Effector memory CD4-positive, alpha-beta T cell (primary cell): ENCODE results near the gene ANKRD53.

Source experiments
- DNase-seq, 3 donors: peaks; one replicate each; pipeline ENCODE4 v3.0.0-alpha.2; 2020
- H3K27ac ChIP-seq: 2 replicates; pipeline ENCODE4 v1.7.0; 2013; ENCODE audit warnings: mild to moderate bottlenecking, low read length, moderate library complexity; ENCODE audit not compliant: insufficient read depth, poor library complexity, severe bottlenecking
- H3K27me3 ChIP-seq: replicated peaks from 2 replicates; pipeline ENCODE4 v1.7.0; 2013; ENCODE audit warnings: mild to moderate bottlenecking, low read length; ENCODE audit not compliant: insufficient read depth, control insufficient read depth, poor library complexity, severe bottlenecking
- H3K36me3 ChIP-seq: 2 replicates; pipeline ENCODE4 v1.7.0; 2013; ENCODE audit warnings: mild to moderate bottlenecking, low read length, moderate library complexity; ENCODE audit not compliant: control insufficient read depth, insufficient read depth
- H3K4me1 ChIP-seq: 2 replicates; pipeline ENCODE4 v1.7.0; 2013; ENCODE audit warnings: low read length, mild to moderate bottlenecking; ENCODE audit not compliant: control insufficient read depth, insufficient read depth, poor library complexity, severe bottlenecking
- H3K4me3 ChIP-seq: 2 replicates; pipeline ENCODE4 v1.7.0; 2013; ENCODE audit warnings: low read length, low read depth, mild to moderate bottlenecking; ENCODE audit not compliant: insufficient read depth, poor library complexity, severe bottlenecking
- H3K9me3 ChIP-seq: 2 replicates; pipeline ENCODE4 v1.7.0; 2013; ENCODE audit warnings: mild to moderate bottlenecking, low read length, moderate library complexity; ENCODE audit not compliant: control insufficient read depth

ANKRD53 gene

DNA sequence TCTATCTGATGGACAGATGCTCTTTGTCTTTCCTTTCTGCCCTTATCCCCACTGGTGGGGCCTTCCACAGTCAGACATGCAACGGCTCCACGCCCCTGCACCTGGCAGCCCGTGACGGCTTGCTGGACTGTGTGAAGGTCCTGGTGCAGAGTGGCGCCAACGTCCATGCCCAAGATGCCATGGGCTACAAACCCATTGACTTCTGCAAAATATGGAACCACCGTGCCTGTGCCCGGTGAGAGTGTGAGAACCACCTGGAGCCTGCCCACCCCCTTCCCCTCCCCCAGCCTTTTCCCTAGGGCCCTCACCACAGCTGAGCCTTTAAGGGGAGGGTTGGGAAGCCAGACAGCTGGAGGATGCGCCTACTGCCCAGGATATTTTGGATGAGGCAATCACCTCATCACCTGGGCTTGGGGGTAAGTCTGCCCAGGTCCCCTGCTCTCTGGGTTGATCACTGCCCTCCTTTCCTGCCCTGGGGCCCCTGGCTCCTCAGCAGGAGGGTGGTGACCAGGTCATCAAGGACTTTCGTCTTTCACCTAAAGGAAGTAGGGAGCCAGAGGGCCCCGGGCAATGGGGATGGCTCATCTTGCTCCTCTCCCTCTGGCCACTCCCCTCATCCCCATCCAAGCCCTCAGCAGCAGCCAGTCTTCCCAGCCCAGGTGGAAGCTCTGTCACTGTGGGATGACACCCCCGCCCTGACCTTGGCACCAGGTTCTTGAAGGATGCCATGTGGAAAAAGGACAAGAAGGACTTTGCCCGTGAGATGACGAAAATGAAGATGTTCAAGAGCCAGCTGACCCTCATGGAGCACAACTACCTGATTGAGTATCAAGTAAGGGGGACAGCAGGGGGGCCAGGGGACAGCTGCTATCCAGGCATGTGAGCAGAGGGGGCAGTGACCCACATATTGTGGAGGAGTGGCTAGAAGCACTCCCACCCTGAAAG is 3.7 kb downstream of the ANKRD53 start:
- H3K4me1 ChIP-seq, result peaks cover 22% of the 10 kb centered on the region
- no peak for DNase-seq
- H3K4me3 ChIP-seq, result no peak overlapping the region
- peaks cover 10% of the 10 kb centered on the region for H3K36me3 ChIP-seq
- H3K9me3 ChIP-seq, result no peaks in the 10 kb centered on the region
- no peaks in the 10 kb centered on the region for H3K27me3 ChIP-seq
- H3K27ac ChIP-seq, result no peak overlapping the region

DNA sequence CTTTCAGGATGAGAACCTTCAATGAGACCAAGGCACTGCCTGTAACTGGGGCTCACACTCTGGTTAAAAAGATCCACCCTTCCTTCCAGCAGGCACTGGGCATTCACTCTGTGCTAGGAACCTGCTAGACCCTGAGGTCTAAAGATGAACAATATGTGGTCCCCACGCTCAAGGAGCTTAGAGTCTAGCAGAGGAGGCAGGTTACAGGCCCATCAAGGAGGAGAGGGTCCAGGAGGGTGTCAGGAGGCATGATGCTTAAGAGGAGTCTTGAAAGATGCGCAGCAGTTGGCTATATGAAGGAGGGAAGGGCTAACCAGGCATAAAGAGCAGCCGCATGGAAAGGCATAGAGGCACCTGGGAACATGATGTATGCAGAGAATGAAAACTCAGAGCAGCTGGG is 4.5 kb downstream of the ANKRD53 start:
- no peaks in the 10 kb centered on the region for H3K9me3 ChIP-seq
- DNase-seq, result no peak
- no peak overlapping the region for H3K27ac ChIP-seq
- peaks cover 17% of the 10 kb centered on the region for H3K36me3 ChIP-seq
- H3K27me3 ChIP-seq, result no peaks in the 10 kb centered on the region
- no peak overlapping the region for H3K4me3 ChIP-seq
- H3K4me1 ChIP-seq, result peaks cover 16% of the 10 kb centered on the region

DNA sequence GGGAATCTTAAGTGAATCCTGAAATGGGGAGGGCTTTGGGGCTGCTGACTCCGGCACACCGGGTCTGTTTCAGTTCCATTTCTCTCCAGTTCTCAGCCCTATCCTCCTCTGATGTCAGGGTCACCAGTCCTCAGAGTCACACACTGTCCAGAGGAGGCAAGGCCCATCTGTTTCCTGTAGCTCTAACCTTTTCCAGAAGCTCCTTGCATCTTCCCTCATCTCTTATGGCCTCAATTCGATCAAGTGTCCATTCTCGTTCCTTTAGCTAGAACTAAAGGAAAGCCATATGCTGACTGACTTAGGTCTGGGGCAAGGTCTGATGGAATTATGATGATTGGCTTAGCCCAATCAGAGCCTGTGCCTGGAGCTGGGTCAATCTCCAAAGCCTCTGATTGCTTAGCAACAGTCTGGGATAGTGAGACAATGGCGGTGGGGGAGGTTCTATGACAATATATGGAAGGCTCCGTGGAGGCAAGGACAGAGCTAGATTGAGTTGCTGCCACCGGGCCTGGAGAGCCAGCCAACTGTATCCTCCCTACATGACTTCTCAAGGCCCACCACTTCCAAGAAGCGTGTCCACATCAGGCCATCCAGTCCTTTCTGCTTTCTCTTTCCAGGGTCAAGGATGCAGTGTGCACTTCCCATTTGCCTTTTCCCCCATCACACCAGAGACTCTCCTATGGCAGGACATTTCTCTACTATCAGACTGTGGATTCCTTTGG is 5.2 kb downstream of the ANKRD53 start:
- peaks cover 9% of the 10 kb centered on the region for H3K4me1 ChIP-seq
- H3K36me3 ChIP-seq, result peaks cover 24% of the 10 kb centered on the region
- H3K4me3 ChIP-seq, result no peak overlapping the region
- H3K27me3 ChIP-seq, result no peaks in the 10 kb centered on the region
- H3K9me3 ChIP-seq, result no peaks in the 10 kb centered on the region
- DNase-seq, result no peak
- no peak overlapping the region for H3K27ac ChIP-seq

DNA sequence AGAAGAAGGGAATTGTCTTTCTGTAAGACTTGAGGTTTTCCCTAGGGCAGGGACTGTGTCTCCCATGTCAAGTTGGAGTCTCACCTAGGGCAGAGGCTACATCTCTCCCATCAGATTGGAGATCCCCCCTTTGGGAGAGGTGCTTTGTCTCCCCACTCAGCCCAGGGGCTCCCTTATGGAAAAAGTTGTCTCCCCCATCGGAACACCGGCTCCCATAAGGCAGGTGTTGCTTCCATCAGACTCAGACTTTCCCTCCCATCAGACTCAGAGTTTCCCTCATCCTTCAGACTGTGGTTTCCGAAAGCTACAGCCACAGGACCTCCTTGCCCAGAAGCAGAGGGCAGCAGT is 5.8 kb downstream of the ANKRD53 start:
- H3K4me1 ChIP-seq, result peaks cover 8% of the 10 kb centered on the region
- H3K36me3 ChIP-seq, result peaks cover 30% of the 10 kb centered on the region

DNA sequence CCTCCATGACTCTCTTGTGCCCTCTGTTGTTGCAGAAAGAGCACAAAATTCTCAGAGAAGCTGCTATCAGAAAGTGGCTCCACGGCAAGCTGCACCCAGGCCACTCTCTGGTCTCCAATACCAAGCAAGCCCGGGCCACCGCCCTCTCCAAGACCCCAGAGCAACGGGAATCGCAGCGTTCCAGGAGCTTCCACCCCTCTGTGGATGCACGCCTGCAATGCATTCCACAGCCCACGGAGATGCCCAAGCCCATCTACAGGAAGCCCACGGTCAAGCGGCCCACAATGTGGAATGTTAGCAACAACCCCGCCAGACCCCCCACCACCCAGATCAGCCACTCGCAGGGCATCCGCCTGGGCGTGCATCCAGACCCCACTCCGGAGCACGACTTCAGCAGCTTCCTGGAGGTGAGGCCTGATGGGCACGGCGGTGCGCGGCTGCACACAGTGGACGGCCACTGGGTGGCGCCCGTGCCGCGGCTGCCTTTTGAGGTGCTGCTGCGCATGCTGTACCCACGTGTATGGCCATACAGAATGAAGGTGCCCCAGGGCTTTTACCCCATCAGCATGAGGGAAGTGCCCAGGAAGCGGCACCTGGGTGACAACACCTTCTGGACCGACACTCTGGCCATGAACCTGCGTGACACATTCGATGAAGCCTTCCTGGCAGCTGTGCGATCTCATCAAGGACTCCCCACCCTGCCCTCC is 6.3 kb downstream of the ANKRD53 start:
- DNase-seq, result peak; percentile 61 to 67 (median 61)
- Histone ChIP-seq H3K9me3 (no peaks in the 10 kb centered on the region), H3K4me3 (no peak overlapping the region), H3K27me3 (no peaks in the 10 kb centered on the region), H3K4me1 (peaks cover 8% of the 10 kb centered on the region), H3K27ac (no peak overlapping the region), H3K36me3 (peaks cover 34% of the 10 kb centered on the region)

More for the DNA sequence above, 5.8 kb downstream of the ANKRD53 start:
- no peaks in the 10 kb centered on the region for H3K27me3 ChIP-seq
- no peak overlapping the region for H3K4me3 ChIP-seq
- no peaks in the 10 kb centered on the region for H3K9me3 ChIP-seq
- no peak for DNase-seq
- no peak overlapping the region for H3K27ac ChIP-seq

DNA sequence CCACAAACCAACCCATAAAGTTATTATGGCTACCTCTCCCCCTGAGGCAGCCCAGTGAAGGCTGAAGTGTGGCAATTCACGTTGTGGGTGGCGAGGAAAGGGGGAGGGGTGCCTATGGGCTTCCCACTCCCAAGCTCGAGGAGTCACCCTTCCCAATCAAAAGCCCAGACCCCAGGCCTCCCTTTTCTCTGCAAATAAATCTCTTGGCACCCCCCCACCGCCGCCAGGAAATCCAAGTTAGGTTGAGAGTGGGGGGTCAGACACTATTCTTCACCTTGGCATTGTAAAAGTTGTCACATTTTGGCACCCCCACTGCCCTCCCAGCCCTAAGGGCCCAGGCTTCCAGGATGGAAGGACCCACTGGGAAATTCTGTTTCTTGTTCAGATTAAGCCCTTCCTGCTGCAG is 6.9 kb downstream of the ANKRD53 start:
- H3K36me3 ChIP-seq, result peaks cover 40% of the 10 kb centered on the region
- H3K4me1 ChIP-seq, result peaks cover 8% of the 10 kb centered on the region

DNA sequence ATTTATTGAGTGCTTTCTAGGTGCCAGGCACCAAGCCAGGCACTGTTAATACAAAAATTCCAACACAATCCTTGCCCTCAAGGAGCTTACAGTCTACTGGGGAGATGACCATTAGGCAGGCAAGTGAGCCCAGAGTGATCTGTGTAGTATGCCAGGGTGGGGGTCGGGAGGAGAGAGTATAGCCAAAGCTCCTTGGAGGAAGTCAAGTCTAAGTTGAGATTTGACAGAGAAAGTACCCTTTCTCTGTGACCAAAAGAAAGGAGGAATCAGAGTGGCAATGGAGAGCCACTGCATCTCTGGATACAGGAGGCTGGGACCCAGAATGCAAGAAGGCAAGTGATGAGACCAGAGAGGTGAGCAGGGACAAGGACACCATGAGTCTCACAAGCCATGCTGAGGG is 7.5 kb downstream of the ANKRD53 start:
- Histone ChIP-seq H3K4me1 (peaks cover 8% of the 10 kb centered on the region), H3K4me3 (no peak overlapping the region), H3K9me3 (no peaks in the 10 kb centered on the region), H3K36me3 (peaks cover 46% of the 10 kb centered on the region), H3K27ac (no peak overlapping the region), H3K27me3 (no peaks in the 10 kb centered on the region)
- DNase-seq, result no peak

More for the DNA sequence above, 6.9 kb downstream of the ANKRD53 start:
- Histone ChIP-seq H3K9me3 (no peaks in the 10 kb centered on the region), H3K27ac (no peak overlapping the region), H3K27me3 (no peaks in the 10 kb centered on the region), H3K4me3 (no peak overlapping the region)
- no peak for DNase-seq

DNA sequence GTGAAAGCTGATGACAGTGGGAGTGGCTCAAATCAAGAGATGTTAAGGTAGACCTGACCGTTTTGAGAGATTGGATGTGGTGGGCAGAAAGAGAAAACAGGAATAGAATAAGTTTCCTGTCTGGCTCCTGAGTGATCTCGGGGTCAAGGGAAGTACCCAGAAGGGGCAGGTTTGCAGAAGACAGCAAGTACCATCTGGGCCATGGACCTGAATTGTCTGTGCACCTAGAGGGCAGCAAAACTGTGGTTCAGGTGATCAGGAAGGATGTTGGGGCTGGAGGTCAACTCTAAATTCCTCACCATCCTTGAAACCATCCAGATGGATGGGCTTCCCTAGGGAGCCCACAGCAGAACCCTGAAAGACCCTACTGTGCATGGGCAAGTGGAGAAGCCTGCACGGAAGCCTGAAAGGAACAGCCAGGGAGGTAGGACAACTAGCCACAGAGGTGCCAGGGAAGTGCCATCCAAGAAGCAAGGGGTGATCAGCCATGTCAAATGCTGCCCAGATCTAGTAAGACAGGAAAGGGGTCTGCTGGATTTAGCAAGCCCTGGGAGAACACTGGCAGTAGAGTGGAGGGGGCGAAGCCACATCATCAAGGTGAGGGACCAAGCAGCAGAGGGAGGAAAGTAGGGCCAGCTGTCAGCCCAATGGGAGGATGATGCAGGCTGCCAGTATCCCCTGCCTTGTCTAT is 8.2 kb downstream of the ANKRD53 start:
- H3K4me3 ChIP-seq, result no peak overlapping the region
- peaks cover 52% of the 10 kb centered on the region for H3K36me3 ChIP-seq
- H3K9me3 ChIP-seq, result no peaks in the 10 kb centered on the region
- H3K27ac ChIP-seq, result no peak overlapping the region
- DNase-seq, result no peak
- no peaks in the 10 kb centered on the region for H3K27me3 ChIP-seq
- peaks cover 8% of the 10 kb centered on the region for H3K4me1 ChIP-seq

DNA sequence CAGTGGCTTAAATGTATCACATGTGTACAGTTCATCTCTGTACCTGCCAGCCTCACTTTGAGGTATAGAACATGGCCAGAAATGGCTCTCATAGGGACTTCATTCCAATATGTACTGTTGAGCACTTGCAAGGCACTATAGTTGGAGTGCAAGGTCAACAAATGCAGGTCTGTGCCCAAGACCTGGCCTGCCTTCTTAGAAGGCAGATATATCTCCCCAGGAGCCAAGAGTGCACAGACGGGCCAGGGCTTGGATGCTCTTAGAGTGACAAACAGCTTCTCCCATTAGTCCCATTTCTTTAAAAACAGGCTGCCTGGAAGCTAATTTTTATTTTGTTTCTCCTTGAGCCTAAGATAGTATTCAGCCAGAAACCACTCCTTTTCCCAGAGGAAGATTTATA is 9.0 kb downstream of the ANKRD53 start:
- Histone ChIP-seq H3K9me3 (no peaks in the 10 kb centered on the region), H3K4me3 (no peak overlapping the region), H3K4me1 (peaks cover 8% of the 10 kb centered on the region), H3K36me3 (peaks cover 54% of the 10 kb centered on the region), H3K27me3 (no peaks in the 10 kb centered on the region), H3K27ac (no peak overlapping the region)
- DNase-seq, result no peak
